A549 (cell line): ENCODE data around the gene STX8.

ENCODE experiments used
- CTCF ChIP-seq: fragments of >200 bp; sonication (Bioruptor Twin); formaldehyde crosslinking; IDR thresholded peaks from 3 replicates; pipeline ENCODE4 v1.5.1; 2016
- EP300 ChIP-seq, 2 experiments: fragments of >200 bp; sonication (Bioruptor Twin); formaldehyde crosslinking; IDR thresholded peaks; 2 replicates in 1 of 2; 3 replicates in 1 of 2; pipeline ENCODE4 v1.6.1; 2016 to 2017
- KDM5A ChIP-seq: fragments of 200-600 bp; sonication (generic); IDR thresholded peaks from 2 replicates; pipeline ENCODE4 v1.6.1; 2016; ENCODE audit warnings: antibody characterized with exemption, mild to moderate bottlenecking
- POLR2A ChIP-seq: IDR thresholded peaks from 2 replicates; pipeline ENCODE4 v1.6.1; 2012; ENCODE audit warnings: mild to moderate bottlenecking, low read length
- SMC3 ChIP-seq: fragments of >200 bp; sonication (Bioruptor Twin); formaldehyde crosslinking; IDR thresholded peaks from 3 replicates; pipeline ENCODE4 v1.6.1; 2018; ENCODE audit warnings: inconsistent platforms

- TF ChIP-seq CTCF (no peak), POLR2A (no peak), SMC3 (no peak), EP300 (IDR thresholded peaks at IDR 0.05) (no peak), KDM5A (no peak)
Observed at GRCh38 chr17:9313346-9313745, 262.3 kb downstream of the STX8 start.
